CD14-positive monocyte (primary cell): ENCODE results near the gene PIP5K1C. TPM values are rescaled to one million over a fixed set of nuclear protein-coding genes. Genes with fewer than 3 reads are reported as not detected.

Source experiments
- DNase-seq, 3 donors: peaks; one replicate each; pipeline ENCODE4 v3.0.0-alpha.2; 2011 to 2022
- H2AFZ ChIP-seq: 2 replicates; pipeline ENCODE4 v1.6.0; 2012; ENCODE audit warnings: mild to moderate bottlenecking, low read depth, low read length, inconsistent platforms; ENCODE audit not compliant: insufficient read depth, poor library complexity, severe bottlenecking
- H3K27ac ChIP-seq, 2 donors: 1 replicate in 1 of 2; 2 replicates in 1 of 2; pipeline ENCODE4 v1.5.1; 2012 to 2013; ENCODE audit warnings: low read length in 2 of 2, control low read depth in 1 of 2, inconsistent platforms in 1 of 2, low read depth in 1 of 2, mild to moderate bottlenecking in 1 of 2
- H3K27me3 ChIP-seq, 2 donors: one replicate each; pipeline versions ENCODE4 v1.6.0 to v1.6.1; 2011 to 2013; ENCODE audit warnings: low read length in 2 of 2; ENCODE audit not compliant: control insufficient read depth in 2 of 2, insufficient read depth in 2 of 2
- H3K36me3 ChIP-seq, 2 donors: replicated peaks in 1 of 2; 1 replicate in 1 of 2; 2 replicates in 1 of 2; pipeline versions ENCODE4 v1.5.1 to v1.6.1; 2012 to 2013; ENCODE audit warnings: low read length in 2 of 2, control low read depth in 1 of 2, inconsistent platforms in 1 of 2, mild to moderate bottlenecking in 1 of 2; ENCODE audit not compliant: insufficient read depth in 2 of 2, control insufficient read depth in 1 of 2
- H3K4me1 ChIP-seq, 2 donors: 1 replicate in 1 of 2; 2 replicates in 1 of 2; pipeline versions ENCODE4 v1.5.1 to v1.6.1; 2012 to 2013; ENCODE audit warnings: low read length in 2 of 2, control low read depth in 1 of 2, inconsistent platforms in 1 of 2, mild to moderate bottlenecking in 1 of 2, moderate library complexity in 1 of 2; ENCODE audit not compliant: insufficient read depth in 2 of 2, control insufficient read depth in 1 of 2
- H3K4me2 ChIP-seq: replicated peaks from 2 replicates; pipeline ENCODE3; 2012; ENCODE audit warnings: low read length, moderate library complexity, mild to moderate bottlenecking; ENCODE audit not compliant: poor library complexity, severe bottlenecking; ENCODE audit errors: extremely low read depth
- H3K4me3 ChIP-seq, 3 experiments: fragments of 200-600 bp in 1 of 3; sonication (generic) in 1 of 3; replicated peaks in 1 of 3; 1 replicate in 2 of 3; 2 replicates in 1 of 3; pipeline ENCODE4 v1.5.1; 2011 to 2013; ENCODE audit warnings: low read length in 3 of 3, mild to moderate bottlenecking in 3 of 3, control low read depth in 2 of 3, low read depth in 2 of 3, inconsistent platforms in 1 of 3, moderate library complexity in 1 of 3
- H3K79me2 ChIP-seq: 2 replicates; pipeline ENCODE4 v1.6.0; 2012; ENCODE audit warnings: mild to moderate bottlenecking, control low read depth, inconsistent platforms, low read length, moderate library complexity; ENCODE audit not compliant: insufficient read depth
- H3K9ac ChIP-seq: 2 replicates; pipeline ENCODE4 v1.6.0; 2017; ENCODE audit warnings: low read length, mild to moderate bottlenecking; ENCODE audit not compliant: insufficient read depth, poor library complexity, severe bottlenecking
- H3K9me3 ChIP-seq, 2 donors: replicated peaks in 1 of 2; 1 replicate in 1 of 2; 2 replicates in 1 of 2; pipeline versions ENCODE4 v1.5.1 to v1.6.1; 2012 to 2013; ENCODE audit warnings: low read length in 2 of 2, control low read depth in 1 of 2; ENCODE audit not compliant: control insufficient read depth in 1 of 2, insufficient read depth in 1 of 2
- H4K20me1 ChIP-seq: 2 replicates; pipeline ENCODE4 v1.6.0; 2012; ENCODE audit warnings: mild to moderate bottlenecking, low read length, control low read depth, moderate library complexity; ENCODE audit not compliant: insufficient read depth
- H3K27ac Mint-ChIP-seq, 7 donors: one replicate each; pipeline ENCODE4 v1.8.0; 2020; ENCODE audit warnings: mild to moderate bottlenecking in 7 of 7, mixed read lengths in 7 of 7, moderate library complexity in 6 of 7, inconsistent platforms in 2 of 7
- H3K27me3 Mint-ChIP-seq, 3 donors: one replicate each; pipeline ENCODE4 v1.8.0; 2021 to 2022; ENCODE audit warnings: low read depth in 3 of 3, mild to moderate bottlenecking in 3 of 3, mixed read lengths in 3 of 3, moderate library complexity in 3 of 3, inconsistent platforms in 1 of 3
- H3K36me3 Mint-ChIP-seq, 2 donors: one replicate each; pipeline ENCODE4 v1.8.0; 2020; ENCODE audit warnings: mixed read lengths in 2 of 2, inconsistent platforms in 1 of 2, mild to moderate bottlenecking in 1 of 2
- H3K4me1 Mint-ChIP-seq: one replicate; pipeline ENCODE4 v1.8.0; 2020; ENCODE audit warnings: mild to moderate bottlenecking, mixed read lengths
- H3K4me3 Mint-ChIP-seq, 2 donors: one replicate each; pipeline ENCODE4 v1.8.0; 2020; ENCODE audit warnings: mild to moderate bottlenecking in 2 of 2, mixed read lengths in 2 of 2, moderate library complexity in 1 of 2
- H3K9me3 Mint-ChIP-seq, 7 donors: one replicate each; pipeline ENCODE4 v1.8.0; 2020 to 2022; ENCODE audit warnings: mixed read lengths in 7 of 7, mild to moderate bottlenecking in 6 of 7, moderate library complexity in 6 of 7, inconsistent platforms in 2 of 7
- CTCF ChIP-seq: fragments of 200-600 bp; IDR thresholded peaks from one replicate; pipeline ENCODE4 v1.8.0; 2022; ENCODE audit warnings: antibody characterized with exemption, mild to moderate bottlenecking
- WGBS: methylation state at CpG from one replicate; pipeline ENCODE4 v1.1.5; 2013; ENCODE audit warnings: missing lambda C conversion rate; ENCODE audit not compliant: insufficient coverage; 5-methylcytosine and 5-hydroxymethylcytosine counted together
- intact Hi-C, 2 donors: fragments of 100-400 bp; cut with micrococcal nuclease; formaldehyde crosslinking; loops; one replicate each; pipeline versions ENCODE4 v1.15.0 to v1.15.1; 2023
- polyA plus RNA-seq, 3 donors: library from polyadenylated mRNA; depleted of rRNA in 1 of 3; unstranded in 2 of 3; stranded (reverse) in 1 of 3; fragments of 300-500 nt in 2 of 3; fragments of >200 nt in 1 of 3; fragmentation: Illumina TruSeq in 2 of 3; gene quantifications; 1 replicate in 2 of 3; 2 replicates in 1 of 3; pipeline ENCODE4 v1.2.3, GENCODE V29; 2012 to 2021

Gene PIP5K1C
- polyA plus RNA-seq, 3 donors: 6.5 to 19.5 (median 10.1) TPM

- Histone ChIP-seq H3K36me3 (peaks cover 88 to 91% of the 10 kb centered on the region in 2 donors), H3K4me3 (no peak overlapping the region), H3K9ac (no peak overlapping the region), H3K4me1 (no peaks in the 10 kb centered on the region), H3K4me2 (no peak overlapping the region), H3K27ac (no peak overlapping the region), H3K9me3 (no peaks in the 10 kb centered on the region), H3K27me3 (no peaks in the 10 kb centered on the region), H4K20me1 (peaks cover 22% of the 10 kb centered on the region), H2AFZ (no peak overlapping the region), H3K79me2 (no peaks in the 10 kb centered on the region)
- H3K4me1 Mint-ChIP-seq: no peaks in the 10 kb centered on the region
- peaks cover 0 to 2% (median 0%) of the 10 kb centered on the region in 3 donors for H3K27me3 Mint-ChIP-seq
- H3K27ac Mint-ChIP-seq: no peak overlapping the region
- DNase-seq: no peak
- intact Hi-C loops: no loop called here
- WGBS: 100% methylated on average over 4 of the region's 16 CpGs
- H3K9me3 Mint-ChIP-seq: peaks cover 0 to 10% (median 3%) of the 10 kb centered on the region in 7 donors
- H3K36me3 Mint-ChIP-seq: peaks cover 59 to 87% of the 10 kb centered on the region in 2 donors
- no peak overlapping the region for H3K4me3 Mint-ChIP-seq
- TF ChIP-seq CTCF: no peak
These were observed 42.9 kb downstream of the PIP5K1C start for GRCh38 chr19:3657395-3657769.

GRCh38 chr19:3656747-3657394, 43.4 kb downstream of the PIP5K1C start:
- H2AFZ ChIP-seq: no peak overlapping the region
- no peaks in the 10 kb centered on the region for H3K4me1 ChIP-seq
- H3K27ac ChIP-seq: no peak overlapping the region
- no peak for DNase-seq
- no peak for TF ChIP-seq CTCF
- WGBS: 98% methylated on average over 16 of the region's 19 CpGs
- H3K4me3 ChIP-seq: no peak overlapping the region
- H3K79me2 ChIP-seq: no peaks in the 10 kb centered on the region
- H3K4me2 ChIP-seq: no peak overlapping the region
- intact Hi-C loops: no loop called here
- H3K27ac Mint-ChIP-seq: peak overlapping the region in 2 of 7 donors; percentile 1 to 4
- no peaks in the 10 kb centered on the region for H3K4me1 Mint-ChIP-seq
- H4K20me1 ChIP-seq: peaks cover 19% of the 10 kb centered on the region
- H3K9ac ChIP-seq: no peak overlapping the region
- H3K27me3 ChIP-seq: no peaks in the 10 kb centered on the region
- H3K9me3 Mint-ChIP-seq: peaks cover 0 to 10% (median 3%) of the 10 kb centered on the region in 7 donors
- H3K9me3 ChIP-seq: no peaks in the 10 kb centered on the region
- peaks cover 0 to 2% (median 0%) of the 10 kb centered on the region in 3 donors for H3K27me3 Mint-ChIP-seq
- H3K36me3 ChIP-seq: peaks cover 89 to 91% of the 10 kb centered on the region in 2 donors
- H3K4me3 Mint-ChIP-seq: no peak overlapping the region
- H3K36me3 Mint-ChIP-seq: peaks cover 61 to 88% of the 10 kb centered on the region in 2 donors
